PFSK-1 (cell line): Measurements from ENCODE around the gene VWA5B2.

Experiments
- FOXP2 ChIP-seq: optimal IDR thresholded peaks from 2 replicates; pipeline ENCODE3; 2011; ENCODE audit warnings: borderline replicate concordance, control low read depth, inconsistent platforms; ENCODE audit not compliant: insufficient read depth; ENCODE audit errors: extremely low read length, extremely low read depth
- POLR2AphosphoS5 ChIP-seq: IDR thresholded peaks from 2 replicates; pipeline ENCODE4 v1.6.1; 2012; ENCODE audit warnings: low read depth, mild to moderate bottlenecking, control low read depth, low read length, moderate library complexity
- SIN3A ChIP-seq: IDR thresholded peaks from 2 replicates; pipeline ENCODE4 v1.6.1; 2012; ENCODE audit warnings: mild to moderate bottlenecking, low read length, moderate library complexity, borderline replicate concordance; ENCODE audit not compliant: insufficient read depth
- TAF1 ChIP-seq: IDR thresholded peaks from 2 replicates; pipeline ENCODE4 v1.6.1; 2012; ENCODE audit warnings: low read length, control low read depth, borderline replicate concordance; ENCODE audit not compliant: insufficient read depth
- TF ChIP-seq, protein P1 (sequence below), 2 experiments: IDR thresholded peaks; 2 replicates each; pipeline versions ENCODE4 v1.6.1 to v1.8.0; 2011 to 2012; ENCODE audit warnings: low read depth in 2 of 2, low read length in 2 of 2, control low read depth in 1 of 2, inconsistent platforms in 1 of 2, mild to moderate bottlenecking in 1 of 2, moderate library complexity in 1 of 2; ENCODE audit not compliant: insufficient read depth in 1 of 2

The VWA5B2 gene

DNA sequence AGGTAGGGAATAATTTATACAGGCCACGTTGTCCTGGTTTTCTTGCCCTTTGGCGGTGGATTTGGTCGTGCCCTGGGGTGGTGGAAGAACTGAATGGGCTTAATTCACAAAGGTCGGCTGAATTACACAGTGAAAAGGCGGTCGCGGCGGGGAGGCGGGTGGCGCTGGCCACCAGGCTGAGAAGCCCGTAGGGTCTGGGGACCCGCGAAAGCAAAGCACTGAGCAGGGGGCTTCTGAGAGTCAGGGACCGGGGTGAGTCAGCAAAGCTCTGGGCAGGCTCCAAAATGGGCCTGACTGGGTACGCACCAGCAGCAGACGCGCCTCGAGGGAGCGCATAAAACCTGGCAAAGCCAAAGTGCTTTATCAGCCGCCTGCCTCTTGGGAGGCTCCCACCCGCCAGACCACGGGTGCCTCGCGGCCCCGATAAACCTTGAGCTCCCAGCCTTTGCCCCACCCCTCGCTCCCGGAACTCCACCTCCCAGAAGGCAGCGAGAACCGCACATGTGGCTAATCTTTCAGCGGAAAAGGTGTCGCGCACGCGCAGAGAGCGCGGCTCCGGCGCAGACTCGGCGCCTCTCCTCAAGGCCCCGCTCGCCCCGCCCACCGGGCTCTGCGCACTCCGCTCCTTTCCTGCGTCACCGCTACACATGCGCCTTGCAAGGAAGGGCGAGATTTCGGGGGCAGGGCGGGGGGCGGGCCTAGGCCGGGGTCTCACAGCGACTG lies 43.8 kb upstream of the VWA5B2 start:
- no peak; the same call in 1 of the 2 replicates for TF ChIP-seq SIN3A
- no peak for TF ChIP-seq FOXP2
- TF ChIP-seq TAF1: no peak
- TF ChIP-seq, protein P1, sequence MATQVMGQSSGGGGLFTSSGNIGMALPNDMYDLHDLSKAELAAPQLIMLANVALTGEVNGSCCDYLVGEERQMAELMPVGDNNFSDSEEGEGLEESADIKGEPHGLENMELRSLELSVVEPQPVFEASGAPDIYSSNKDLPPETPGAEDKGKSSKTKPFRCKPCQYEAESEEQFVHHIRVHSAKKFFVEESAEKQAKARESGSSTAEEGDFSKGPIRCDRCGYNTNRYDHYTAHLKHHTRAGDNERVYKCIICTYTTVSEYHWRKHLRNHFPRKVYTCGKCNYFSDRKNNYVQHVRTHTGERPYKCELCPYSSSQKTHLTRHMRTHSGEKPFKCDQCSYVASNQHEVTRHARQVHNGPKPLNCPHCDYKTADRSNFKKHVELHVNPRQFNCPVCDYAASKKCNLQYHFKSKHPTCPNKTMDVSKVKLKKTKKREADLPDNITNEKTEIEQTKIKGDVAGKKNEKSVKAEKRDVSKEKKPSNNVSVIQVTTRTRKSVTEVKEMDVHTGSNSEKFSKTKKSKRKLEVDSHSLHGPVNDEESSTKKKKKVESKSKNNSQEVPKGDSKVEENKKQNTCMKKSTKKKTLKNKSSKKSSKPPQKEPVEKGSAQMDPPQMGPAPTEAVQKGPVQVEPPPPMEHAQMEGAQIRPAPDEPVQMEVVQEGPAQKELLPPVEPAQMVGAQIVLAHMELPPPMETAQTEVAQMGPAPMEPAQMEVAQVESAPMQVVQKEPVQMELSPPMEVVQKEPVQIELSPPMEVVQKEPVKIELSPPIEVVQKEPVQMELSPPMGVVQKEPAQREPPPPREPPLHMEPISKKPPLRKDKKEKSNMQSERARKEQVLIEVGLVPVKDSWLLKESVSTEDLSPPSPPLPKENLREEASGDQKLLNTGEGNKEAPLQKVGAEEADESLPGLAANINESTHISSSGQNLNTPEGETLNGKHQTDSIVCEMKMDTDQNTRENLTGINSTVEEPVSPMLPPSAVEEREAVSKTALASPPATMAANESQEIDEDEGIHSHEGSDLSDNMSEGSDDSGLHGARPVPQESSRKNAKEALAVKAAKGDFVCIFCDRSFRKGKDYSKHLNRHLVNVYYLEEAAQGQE (IDR thresholded peaks at IDR 0.05; ENCODE audit: insufficient read depth in 1 of 2, low read depth in 2 of 2, low read length in 2 of 2): no peak
- peak; percentile 79 for TF ChIP-seq POLR2AphosphoS5

DNA sequence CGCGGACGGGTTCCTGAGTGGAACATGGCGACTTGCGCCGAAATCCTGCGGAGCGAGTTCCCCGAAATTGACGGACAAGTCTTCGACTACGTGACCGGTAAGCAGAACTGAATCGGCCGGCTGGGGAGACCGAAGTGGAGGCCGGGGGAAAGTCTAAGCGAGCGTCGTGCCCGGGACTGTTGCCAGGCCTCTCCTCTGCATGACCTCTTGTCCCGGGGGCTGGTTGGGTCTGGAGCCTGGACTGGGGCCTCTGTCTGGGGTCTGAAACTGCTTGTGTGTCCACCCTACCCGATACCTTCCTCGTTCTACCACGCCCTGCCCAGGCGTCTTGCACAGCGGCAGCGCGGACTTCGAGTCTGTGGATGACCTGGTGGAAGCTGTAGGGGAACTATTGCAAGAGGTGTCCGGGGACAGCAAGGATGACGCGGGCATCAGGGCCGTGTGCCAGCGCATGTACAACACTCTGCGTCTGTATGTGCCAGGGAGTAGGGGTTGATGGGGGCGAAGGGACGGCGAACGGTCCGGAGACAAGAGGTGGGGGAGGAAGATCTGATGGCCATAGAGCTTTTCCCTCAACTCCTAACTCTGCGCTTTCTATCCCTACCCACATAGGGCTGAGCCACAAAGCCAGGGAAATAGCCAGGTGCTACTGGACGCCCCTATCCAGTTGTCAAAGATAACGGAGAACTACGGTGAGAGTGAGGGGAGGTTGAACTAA lies 43.0 kb upstream of the VWA5B2 start, which contains the start of gene ABCF3:
TSS of gene ABCF3 (plus strand) at position 16 of the 718 bp plus-strand sequence. CDS start at position 25, 9 bp downstream.
- no peak for TF ChIP-seq SIN3A
- TF ChIP-seq TAF1: 0 out of 2 replicates have a peak, but pooled peaks have one; percentile 51

DNA sequence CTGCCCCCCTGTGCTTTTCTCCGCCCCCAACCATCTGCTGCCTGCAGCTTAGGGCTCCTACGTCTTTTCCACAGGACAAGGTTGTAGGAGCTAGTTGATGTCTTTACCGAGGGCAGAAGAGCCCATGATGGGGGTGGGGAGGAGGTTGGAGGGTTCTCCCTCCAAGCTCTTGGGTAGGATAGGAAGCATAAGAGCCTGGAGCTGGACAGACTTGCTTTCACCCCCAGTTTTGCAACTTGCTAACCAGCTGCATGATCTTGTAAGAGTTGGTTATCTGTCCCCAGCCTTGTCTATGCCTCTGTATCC lies 42.5 kb upstream of the VWA5B2 start:
- TF ChIP-seq TAF1 (no peak), SIN3A (no peak), FOXP2 (no peak), POLR2AphosphoS5 (no peak)
- TF ChIP-seq, protein P1 (IDR thresholded peaks at IDR 0.05; ENCODE audit: insufficient read depth in 1 of 2, low read depth in 2 of 2, low read length in 2 of 2): no peak

DNA sequence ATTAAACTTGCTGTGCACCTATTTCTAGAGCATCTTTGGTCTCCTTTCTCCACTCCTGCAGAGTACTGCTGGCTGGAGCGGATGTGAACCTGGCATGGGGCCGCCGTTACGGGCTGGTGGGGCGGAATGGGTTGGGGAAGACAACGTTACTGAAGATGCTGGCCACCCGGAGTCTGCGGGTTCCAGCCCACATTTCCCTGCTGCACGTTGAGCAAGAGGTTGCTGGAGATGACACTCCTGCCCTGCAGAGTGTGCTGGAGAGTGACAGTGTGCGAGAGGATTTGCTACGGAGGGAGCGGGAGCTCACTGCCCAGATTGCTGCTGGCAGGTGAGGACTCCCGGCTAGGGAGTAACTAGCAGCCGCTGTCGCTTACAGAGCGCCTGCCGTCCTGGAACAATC lies 41.3 kb upstream of the VWA5B2 start:
- no peak for TF ChIP-seq FOXP2
- no peak for TF ChIP-seq POLR2AphosphoS5
- TF ChIP-seq, protein P1 (IDR thresholded peaks at IDR 0.05; ENCODE audit: insufficient read depth in 1 of 2, low read depth in 2 of 2, low read length in 2 of 2): no peak
- no peak for TF ChIP-seq TAF1

DNA sequence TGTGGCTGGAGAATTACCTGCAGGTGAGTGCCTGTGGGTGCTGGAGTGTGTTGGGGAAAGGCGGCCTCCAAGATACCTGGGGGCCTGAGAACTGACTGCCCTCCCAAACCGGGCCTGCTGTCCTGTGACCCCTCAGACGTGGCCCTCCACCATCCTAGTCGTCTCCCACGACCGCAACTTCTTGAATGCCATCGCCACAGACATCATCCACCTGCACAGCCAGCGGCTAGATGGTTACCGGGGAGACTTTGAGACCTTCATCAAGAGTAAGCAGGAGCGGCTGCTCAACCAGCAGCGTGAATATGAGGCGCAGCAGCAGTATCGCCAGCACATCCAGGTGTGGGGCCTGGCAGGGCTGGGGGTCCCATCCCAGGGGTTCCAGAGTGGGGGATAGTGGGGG lies 40.0 kb upstream of the VWA5B2 start:
- TF ChIP-seq SIN3A (no peak), TAF1 (no peak), POLR2AphosphoS5 (no peak)

DNA sequence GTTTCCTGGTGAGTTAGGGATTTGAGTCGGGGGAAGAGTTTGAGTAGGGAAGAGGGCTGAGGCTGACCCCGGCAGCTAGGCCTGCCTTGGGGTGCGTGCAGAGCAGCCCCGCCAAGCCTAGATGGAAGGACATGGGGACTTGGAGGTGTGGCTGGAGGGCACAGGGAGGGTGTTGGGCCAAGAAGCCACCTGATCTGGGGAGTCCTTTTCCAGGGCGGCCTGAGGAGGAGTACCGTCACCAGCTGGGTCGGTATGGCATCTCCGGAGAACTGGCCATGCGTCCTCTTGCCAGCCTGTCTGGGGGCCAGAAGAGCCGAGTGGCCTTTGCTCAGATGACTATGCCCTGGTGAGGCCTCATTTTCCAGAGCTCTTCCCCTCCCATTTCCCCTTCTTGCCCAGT lies 36.5 kb upstream of the VWA5B2 start:
- TF ChIP-seq FOXP2: no peak
- TF ChIP-seq POLR2AphosphoS5: no peak
- TF ChIP-seq, protein P1 (IDR thresholded peaks at IDR 0.05; ENCODE audit: insufficient read depth in 1 of 2, low read depth in 2 of 2, low read length in 2 of 2): no peak
- no peak for TF ChIP-seq TAF1
- TF ChIP-seq SIN3A: no peak
